ENCODE measurements around the gene PLXND1.

Gene PLXND1

DNA sequence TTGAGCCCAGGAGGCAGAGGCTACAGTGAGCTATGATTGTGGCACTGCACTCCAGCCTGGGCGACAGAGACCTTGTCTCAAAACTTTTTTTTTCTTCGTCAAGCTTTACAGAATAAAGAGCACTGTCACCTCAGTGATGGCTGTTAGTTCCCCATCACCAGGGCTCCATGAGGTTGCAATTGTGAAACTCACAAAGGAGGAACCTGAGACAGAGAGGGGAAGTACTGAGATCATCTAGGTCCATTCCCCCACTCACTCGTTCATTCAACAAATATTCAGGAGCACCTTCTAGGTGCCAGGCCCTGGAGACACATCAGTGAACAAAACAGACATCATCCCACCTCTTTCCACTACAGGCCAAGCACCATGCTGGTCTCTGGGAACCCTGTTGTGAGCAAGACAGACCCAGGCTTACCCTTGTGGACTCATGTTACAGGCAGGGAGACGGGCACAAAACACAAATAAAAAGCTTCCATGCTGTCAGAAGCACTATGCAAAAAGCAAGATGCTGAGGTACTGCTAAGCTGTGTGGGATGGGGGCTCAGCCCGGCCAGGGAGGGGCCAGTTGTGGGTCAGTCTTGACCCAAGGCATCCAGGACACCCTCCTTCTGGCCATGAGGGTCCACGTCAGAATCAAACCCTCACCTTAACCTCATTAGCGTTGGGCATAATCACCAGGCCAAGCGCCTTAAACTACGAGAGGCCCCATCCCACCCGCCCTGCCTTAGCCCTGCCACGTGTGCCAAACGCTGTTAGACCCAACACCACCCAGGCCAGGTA is 80.2 kb downstream of the PLXND1 start:
- TF ChIP-seq, protein P1, sequence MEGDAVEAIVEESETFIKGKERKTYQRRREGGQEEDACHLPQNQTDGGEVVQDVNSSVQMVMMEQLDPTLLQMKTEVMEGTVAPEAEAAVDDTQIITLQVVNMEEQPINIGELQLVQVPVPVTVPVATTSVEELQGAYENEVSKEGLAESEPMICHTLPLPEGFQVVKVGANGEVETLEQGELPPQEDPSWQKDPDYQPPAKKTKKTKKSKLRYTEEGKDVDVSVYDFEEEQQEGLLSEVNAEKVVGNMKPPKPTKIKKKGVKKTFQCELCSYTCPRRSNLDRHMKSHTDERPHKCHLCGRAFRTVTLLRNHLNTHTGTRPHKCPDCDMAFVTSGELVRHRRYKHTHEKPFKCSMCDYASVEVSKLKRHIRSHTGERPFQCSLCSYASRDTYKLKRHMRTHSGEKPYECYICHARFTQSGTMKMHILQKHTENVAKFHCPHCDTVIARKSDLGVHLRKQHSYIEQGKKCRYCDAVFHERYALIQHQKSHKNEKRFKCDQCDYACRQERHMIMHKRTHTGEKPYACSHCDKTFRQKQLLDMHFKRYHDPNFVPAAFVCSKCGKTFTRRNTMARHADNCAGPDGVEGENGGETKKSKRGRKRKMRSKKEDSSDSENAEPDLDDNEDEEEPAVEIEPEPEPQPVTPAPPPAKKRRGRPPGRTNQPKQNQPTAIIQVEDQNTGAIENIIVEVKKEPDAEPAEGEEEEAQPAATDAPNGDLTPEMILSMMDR (IDR thresholded peaks at IDR 0.05; ENCODE audit: insufficient read depth, low read length, missing control alignments): no peak

DNA sequence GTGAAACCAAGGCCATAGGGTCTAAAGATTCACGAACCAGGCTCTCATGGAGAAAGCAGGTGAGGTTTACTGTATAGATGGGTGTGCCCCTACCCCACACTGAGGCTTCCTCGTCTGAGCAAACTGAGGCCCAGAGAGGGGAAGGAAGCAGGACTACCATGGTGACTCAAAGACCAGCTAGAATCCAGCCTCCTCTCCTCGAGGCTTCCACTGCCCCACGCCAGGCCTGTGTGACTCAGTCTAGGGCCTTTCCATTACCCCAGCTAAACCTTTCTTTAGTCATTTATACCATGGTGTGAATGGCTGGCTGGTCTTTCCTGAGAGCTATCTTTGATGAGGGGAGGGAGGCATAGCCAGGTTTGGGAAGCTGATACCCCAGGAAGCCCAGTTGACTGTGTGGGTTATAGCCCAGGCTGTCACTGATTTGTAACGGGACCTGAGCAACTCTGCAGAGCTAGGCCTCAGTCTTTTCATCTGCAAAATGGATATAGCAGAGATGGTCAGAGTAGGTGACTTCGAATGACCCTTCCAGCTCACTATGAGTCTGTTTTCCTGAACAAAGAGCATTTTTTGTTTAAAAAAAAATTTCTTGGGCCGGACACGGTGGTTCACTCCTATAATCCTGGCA is 81.0 kb downstream of the PLXND1 start:
- ChIA-PET CTCF (interaction anchor here (1.5 kb wide), 1 partner anchor 142 kb away, joined by 4 read pairs; no protein-coding TSS in a partner anchor), POLR2A (interaction anchor here (0.7 kb wide), 1 partner anchor 78 kb away, joined by 3 read pairs; no protein-coding TSS in a partner anchor)
- DNase-seq (ENCODE audit: low read depth, low spot score): peak; percentile 17
- H3K4me3 ChIP-seq (ENCODE audit: low read depth, low read length): no peak overlapping the region
- TF ChIP-seq, protein P1 (IDR thresholded peaks at IDR 0.05; ENCODE audit: insufficient read depth, low read length, missing control alignments): no peak

More for the DNA sequence above, 80.2 kb downstream of the PLXND1 start:
- DNase-seq (ENCODE audit: low read depth, low spot score): no peak
- ChIA-PET POLR2A (interaction anchor here (0.7 kb wide), 1 partner anchor 77 kb away, joined by 3 read pairs; no protein-coding TSS in a partner anchor), CTCF (interaction anchor here (1.5 kb wide), 1 partner anchor 143 kb away, joined by 4 read pairs; no protein-coding TSS in a partner anchor)
- H3K4me3 ChIP-seq (ENCODE audit: low read depth, low read length): no peak overlapping the region

DNA sequence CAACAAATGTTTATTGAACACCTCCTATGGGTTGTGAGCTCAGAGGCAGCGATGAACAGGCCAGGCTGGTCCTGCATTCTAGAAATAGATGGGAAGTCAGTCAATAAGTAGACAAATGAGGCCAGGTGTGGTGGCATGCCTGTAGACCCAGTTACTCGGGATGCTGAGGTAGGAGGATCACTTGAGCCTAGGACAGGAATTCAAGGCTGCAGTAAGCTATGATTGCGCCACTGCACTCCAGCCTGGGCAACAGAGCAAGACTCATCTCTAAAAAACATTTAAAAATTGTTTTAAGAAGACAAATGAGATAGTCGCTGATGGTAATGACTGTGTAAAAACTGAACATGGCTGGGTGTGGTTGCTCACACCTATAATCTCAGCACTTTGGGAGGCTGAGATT is 82.4 kb downstream of the PLXND1 start:
- POLR2A ChIA-PET: no interaction called here
- H3K4me3 ChIP-seq (ENCODE audit: low read depth, low read length): no peak overlapping the region
- TF ChIP-seq, protein P1 (IDR thresholded peaks at IDR 0.05; ENCODE audit: insufficient read depth, low read length, missing control alignments): no peak
- CTCF ChIA-PET: no interaction called here
- DNase-seq (ENCODE audit: low read depth, low spot score): no peak

DNA sequence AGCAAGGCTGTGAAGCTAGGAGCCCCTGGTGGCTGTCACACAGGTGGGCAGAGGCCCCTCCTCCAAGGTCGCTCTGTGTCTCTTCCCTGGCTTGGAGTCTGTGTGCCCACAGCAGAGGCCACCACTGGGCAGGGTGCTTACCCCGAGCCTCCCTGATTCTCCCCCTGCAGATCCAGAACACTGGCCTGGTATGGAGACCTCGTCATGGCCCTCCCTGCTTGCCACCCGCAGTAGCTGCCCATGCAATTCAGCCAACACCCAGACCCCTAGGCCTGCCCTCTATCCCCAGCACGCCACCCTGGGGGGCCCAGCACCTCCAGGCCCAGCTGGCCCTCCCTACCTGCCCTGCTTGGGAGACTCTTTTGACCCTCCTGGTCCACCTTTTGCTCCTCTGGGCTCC is 83.5 kb downstream of the PLXND1 start:
- H3K4me3 ChIP-seq (ENCODE audit: low read depth, low read length): no peak overlapping the region
- CTCF ChIA-PET: interaction anchor here (1.2 kb wide), 1 partner anchor 11 kb away, joined by 4 read pairs; no protein-coding TSS in a partner anchor
- no peak for DNase-seq (ENCODE audit: low read depth, low spot score)
- TF ChIP-seq, protein P1 (IDR thresholded peaks at IDR 0.05; ENCODE audit: insufficient read depth, low read length, missing control alignments): no peak
- POLR2A ChIA-PET: no interaction called here

DNA sequence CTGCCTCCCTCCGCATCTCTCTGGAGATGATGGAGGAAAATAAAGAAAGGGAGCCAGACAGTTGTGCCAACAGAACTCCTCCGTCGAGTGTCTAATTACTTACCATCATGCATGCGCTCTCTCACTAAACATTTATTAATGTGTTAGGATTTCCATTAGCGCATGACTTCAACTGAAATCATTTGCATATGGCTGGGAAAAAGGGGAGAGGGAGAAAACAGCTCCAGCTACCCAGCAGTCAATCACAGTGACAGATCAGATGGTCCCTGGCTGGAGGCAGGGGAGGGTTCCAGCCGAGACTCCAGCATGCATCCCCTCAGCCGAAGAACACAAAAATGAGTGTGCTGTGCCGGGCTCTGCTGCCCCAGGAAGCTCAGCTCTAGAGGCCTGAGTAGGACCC is 84.9 kb downstream of the PLXND1 start:
- ChIA-PET POLR2A (no interaction called here), CTCF (interaction anchor here (1.2 kb wide), 1 partner anchor 10 kb away, joined by 4 read pairs; no protein-coding TSS in a partner anchor)

More for the DNA sequence above, 84.9 kb downstream of the PLXND1 start:
- no peak for DNase-seq (ENCODE audit: low read depth, low spot score)
- TF ChIP-seq, protein P1 (IDR thresholded peaks at IDR 0.05; ENCODE audit: insufficient read depth, low read length, missing control alignments): no peak
- no peak overlapping the region for H3K4me3 ChIP-seq (ENCODE audit: low read depth, low read length)

Data from AG04449 (cell line).